ENCODE results near the gene PRKAG2. TPM values are rescaled to one million over a fixed set of nuclear protein-coding genes. Genes with fewer than 3 reads are reported as not detected.
A peak's percentile ranks its signal among the peaks of the same experiment; 100 is the strongest.

The PRKAG2 gene
- total and polyA plus RNA-seq, 5 donors = 162 to 298 (median 181) TPM

DNA sequence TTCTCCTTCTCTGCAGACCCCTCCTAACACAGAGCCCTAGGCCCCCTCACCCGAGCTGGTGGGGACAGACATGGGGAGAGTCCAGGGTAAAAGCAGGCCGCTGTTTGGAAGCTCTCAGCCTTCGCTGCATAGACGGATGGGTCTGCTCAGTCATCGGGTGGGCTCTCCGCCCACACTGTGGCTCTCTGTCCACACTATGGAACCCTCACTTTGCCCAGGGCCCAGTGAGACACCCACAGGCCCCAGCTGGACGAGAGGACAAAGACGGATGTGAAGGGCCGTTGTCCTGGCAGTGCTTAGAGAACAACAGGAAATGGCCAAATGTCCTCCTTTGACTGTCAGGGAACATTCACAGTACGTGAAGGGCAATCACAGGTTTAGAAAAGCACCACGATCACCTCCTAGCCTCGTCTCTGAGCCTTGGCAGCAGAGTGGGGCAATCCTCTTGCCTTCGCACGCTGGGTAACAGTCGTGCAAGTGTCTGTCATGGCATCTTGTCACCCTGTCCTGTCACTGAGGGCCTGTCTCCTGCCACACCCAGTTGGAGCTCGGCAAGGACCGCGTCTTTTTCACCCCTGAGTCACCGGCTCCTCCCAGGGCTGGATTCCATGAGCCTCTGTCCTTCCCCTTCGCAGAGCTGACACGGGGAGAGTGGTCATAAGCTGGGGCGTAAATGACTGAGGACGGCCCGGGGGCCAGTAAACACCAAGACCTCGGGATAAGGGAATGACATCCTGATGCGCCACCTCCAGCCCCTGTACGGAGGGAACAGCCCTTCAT is 80.6 kb downstream of the PRKAG2 start:
- intact Hi-C loops (cut with DNase I) = loop anchor here in 1 of 4 donors (10.0 kb wide), 1 partner anchor 79 kb away; the partner anchor contains the start of gene PRKAG2
- Histone ChIP-seq H3K4me3 (ENCODE audit: low read length) (no peak overlapping the region), H3K27ac (ENCODE audit: low read length) (no peak overlapping the region), H3K9me3 (ENCODE audit: control insufficient read depth, low read length) (no peaks in the 10 kb centered on the region), H3K4me1 (ENCODE audit: control insufficient read depth, insufficient read depth, low read length) (peaks cover 2% of the 10 kb centered on the region), H3K27me3 (ENCODE audit: control insufficient read depth, insufficient read depth) (no peaks in the 10 kb centered on the region)
- ATAC-seq (peak in 1 of 2 donors; percentile 70), DNase-seq (peak; percentile 62 to 73 (median 73))
- WGBS = 73% methylated on average over 27 of the region's 27 CpGs

DNA sequence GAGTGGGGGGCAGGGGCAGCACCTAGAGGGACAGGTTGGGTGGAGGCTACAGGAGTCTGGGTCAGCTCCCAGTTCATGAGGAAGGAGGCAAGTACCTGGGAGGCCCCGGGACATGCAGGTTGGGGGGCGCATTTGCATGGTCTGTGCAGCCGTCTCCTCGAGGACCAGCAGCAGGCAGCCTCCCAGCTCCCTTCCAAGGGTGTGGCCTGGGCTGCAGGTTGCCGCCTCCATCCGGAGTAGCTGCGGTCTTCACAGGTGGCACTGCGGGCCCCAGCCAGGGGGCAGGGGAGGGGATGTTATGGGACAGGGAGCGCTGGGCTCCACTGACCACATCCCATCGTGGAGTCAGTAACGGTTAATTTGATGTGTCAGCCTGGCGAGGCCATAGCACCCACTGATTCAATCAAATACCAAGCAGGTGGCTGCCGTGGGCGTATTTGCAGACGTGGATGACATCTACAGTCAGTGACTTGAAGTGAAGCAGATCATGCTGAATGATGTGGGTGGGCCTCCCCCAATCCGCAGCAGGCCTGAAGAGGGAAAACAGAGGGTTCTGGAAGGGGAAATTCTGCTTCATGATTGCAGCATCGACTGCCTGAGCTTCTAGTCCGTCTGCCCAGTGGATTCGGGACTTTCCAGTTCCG is 81.6 kb downstream of the PRKAG2 start:
- no peak overlapping the region for H3K4me3 ChIP-seq (ENCODE audit: low read length)
- no peak for ATAC-seq
- H3K4me1 ChIP-seq (ENCODE audit: control insufficient read depth, insufficient read depth, low read length) = peaks cover 2% of the 10 kb centered on the region
- intact Hi-C loops (cut with DNase I) = loop anchor here in 1 of 4 donors (10.0 kb wide), 1 partner anchor 80 kb away; the partner anchor contains the start of gene PRKAG2
- DNase-seq = peak in 2 of 3 donors; percentile 37 to 41
- 93% methylated on average over 20 of the region's 20 CpGs for WGBS
- no peaks in the 10 kb centered on the region for H3K27me3 ChIP-seq (ENCODE audit: control insufficient read depth, insufficient read depth)
- H3K27ac ChIP-seq (ENCODE audit: low read length) = no peak overlapping the region
- no peaks in the 10 kb centered on the region for H3K9me3 ChIP-seq (ENCODE audit: control insufficient read depth, low read length)

DNA sequence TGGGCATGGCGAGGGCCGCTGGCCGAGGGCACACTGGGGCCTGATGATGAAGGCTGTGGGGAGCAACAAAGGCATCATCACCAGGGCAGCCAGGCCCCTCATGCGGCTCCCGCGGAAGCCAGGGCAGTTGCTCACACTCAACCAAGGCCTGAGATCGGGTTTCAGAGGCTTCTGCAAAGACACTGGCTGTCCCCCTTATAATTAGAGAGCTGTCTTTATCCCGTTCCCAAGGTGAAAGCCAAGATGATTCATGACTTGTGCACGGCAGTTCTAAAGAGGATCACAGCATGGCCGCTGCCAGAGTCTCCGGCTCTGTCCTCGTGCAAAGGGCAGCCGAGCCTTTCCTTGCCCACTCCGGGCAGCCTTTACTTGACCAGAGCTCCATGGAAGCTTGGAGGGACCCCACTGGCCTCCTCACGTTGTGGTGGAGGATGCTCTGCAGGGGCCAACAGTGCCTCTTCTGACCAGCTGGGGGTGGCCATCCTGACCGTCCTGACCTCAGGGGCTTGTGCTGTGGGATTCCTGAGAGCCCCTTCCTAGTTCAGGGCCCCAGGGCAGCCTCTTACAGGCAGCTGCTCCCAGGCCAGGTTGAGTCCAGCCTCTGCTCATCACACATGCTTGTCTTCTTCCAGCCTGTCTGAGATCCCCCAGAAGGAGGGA is 82.3 kb downstream of the PRKAG2 start:
- DNase-seq (peak in 1 of 3 donors; percentile 43), ATAC-seq (no peak)
- no peak overlapping the region for H3K27ac ChIP-seq (ENCODE audit: low read length)

GRCh38 chr7:151793991-151794507 is 82.9 kb downstream of the PRKAG2 start:
- 79% methylated on average over 18 of the region's 18 CpGs for WGBS
- Histone ChIP-seq H3K4me1 (ENCODE audit: control insufficient read depth, insufficient read depth, low read length) (peaks cover 2% of the 10 kb centered on the region), H3K27me3 (ENCODE audit: control insufficient read depth, insufficient read depth) (no peaks in the 10 kb centered on the region), H3K27ac (ENCODE audit: low read length) (peak overlapping the region; percentile 7), H3K9me3 (ENCODE audit: control insufficient read depth, low read length) (no peaks in the 10 kb centered on the region), H3K4me3 (ENCODE audit: low read length) (no peak overlapping the region)
- ATAC-seq (no peak), DNase-seq (peak in 1 of 3 donors; percentile 76)
- intact Hi-C loops (cut with DNase I) = loop anchor here in 1 of 4 donors (10.0 kb wide), 1 partner anchor 81 kb away; the partner anchor contains the start of gene PRKAG2

More for the DNA sequence above, 82.3 kb downstream of the PRKAG2 start:
- WGBS = 89% methylated on average over 16 of the region's 16 CpGs
- Histone ChIP-seq H3K4me1 (ENCODE audit: control insufficient read depth, insufficient read depth, low read length) (peaks cover 2% of the 10 kb centered on the region), H3K27me3 (ENCODE audit: control insufficient read depth, insufficient read depth) (no peaks in the 10 kb centered on the region), H3K4me3 (ENCODE audit: low read length) (no peak overlapping the region), H3K9me3 (ENCODE audit: control insufficient read depth, low read length) (no peaks in the 10 kb centered on the region)
- intact Hi-C loops (cut with DNase I) = loop anchor here in 1 of 4 donors (10.0 kb wide), 1 partner anchor 80 kb away; the partner anchor contains the start of gene PRKAG2

DNA sequence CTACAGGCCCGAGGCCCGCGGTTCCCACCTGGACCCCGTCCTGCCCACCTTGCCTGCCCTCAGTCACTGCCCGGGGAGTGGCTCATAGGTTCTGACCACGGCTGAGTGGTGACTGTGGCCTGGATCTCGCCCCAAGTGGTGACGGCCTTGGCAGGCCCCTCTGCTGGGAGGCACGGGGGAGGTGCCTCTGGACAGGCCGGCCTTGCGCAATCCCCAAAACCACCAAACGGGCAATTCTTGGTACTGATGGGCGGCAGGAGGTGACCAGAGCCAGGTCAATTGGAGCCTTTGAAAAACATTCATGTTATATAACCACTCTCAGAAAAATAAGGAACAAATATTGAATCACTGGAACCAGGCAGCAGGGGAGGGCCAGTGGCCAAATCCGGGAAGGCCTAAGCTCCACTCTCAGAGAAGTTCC is 83.4 kb downstream of the PRKAG2 start:
- DNase-seq (peak; percentile 80 to 89 (median 87)), ATAC-seq (peak; percentile 61 to 70)
- no peaks in the 10 kb centered on the region for H3K27me3 ChIP-seq (ENCODE audit: control insufficient read depth, insufficient read depth)
- H3K4me3 ChIP-seq (ENCODE audit: low read length) = no peak overlapping the region
- intact Hi-C loops (cut with DNase I) = loop anchor here in 1 of 4 donors (10.0 kb wide), 1 partner anchor 81 kb away; the partner anchor contains the start of gene PRKAG2
- H3K4me1 ChIP-seq (ENCODE audit: control insufficient read depth, insufficient read depth, low read length) = peaks cover 2% of the 10 kb centered on the region
- no peak overlapping the region for H3K27ac ChIP-seq (ENCODE audit: low read length)
- H3K9me3 ChIP-seq (ENCODE audit: control insufficient read depth, low read length) = no peaks in the 10 kb centered on the region
- 75% methylated on average over 14 of the region's 14 CpGs for WGBS

- Histone ChIP-seq H3K27me3 (ENCODE audit: control insufficient read depth, insufficient read depth) (no peaks in the 10 kb centered on the region), H3K4me1 (ENCODE audit: control insufficient read depth, insufficient read depth, low read length) (peaks cover 2% of the 10 kb centered on the region), H3K27ac (ENCODE audit: low read length) (no peak overlapping the region), H3K9me3 (ENCODE audit: control insufficient read depth, low read length) (no peaks in the 10 kb centered on the region), H3K4me3 (ENCODE audit: low read length) (no peak overlapping the region)
- intact Hi-C loops (cut with DNase I) = loop anchor here in 1 of 4 donors (10.0 kb wide), 1 partner anchor 82 kb away; the partner anchor contains the start of gene PRKAG2
- DNase-seq = peak in 1 of 3 donors; percentile 41
- ATAC-seq = no peak
- 76% methylated on average over 16 of the region's 16 CpGs for WGBS
Measured at GRCh38 chr7:151792636-151793035, 84.3 kb downstream of the PRKAG2 start.

DNA sequence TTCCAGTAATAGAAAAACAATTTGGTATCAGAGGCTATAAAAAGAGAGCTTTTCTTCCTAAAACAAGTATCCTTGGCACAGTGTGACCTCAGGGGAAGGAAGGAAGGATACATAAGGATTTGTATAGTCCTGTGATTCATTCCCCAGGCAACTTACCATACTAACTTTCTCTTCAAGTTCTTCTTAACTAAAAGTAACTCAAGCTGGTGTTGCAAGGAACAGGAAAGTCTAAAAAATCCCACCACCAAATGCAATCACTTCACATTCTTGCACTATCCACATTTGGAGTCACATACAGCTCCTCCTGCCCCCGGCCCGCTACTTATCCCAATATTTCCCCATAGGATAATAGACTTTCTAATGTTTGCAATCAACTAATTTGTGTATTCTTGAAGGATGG is 84.8 kb downstream of the PRKAG2 start:
- DNase-seq = no peak
- no peaks in the 10 kb centered on the region for H3K27me3 ChIP-seq (ENCODE audit: control insufficient read depth, insufficient read depth)
- H3K9me3 ChIP-seq (ENCODE audit: control insufficient read depth, low read length) = no peaks in the 10 kb centered on the region
- intact Hi-C loops (cut with DNase I) = loop anchor here in 1 of 4 donors (10.0 kb wide), 1 partner anchor 83 kb away; the partner anchor contains the start of gene PRKAG2
- ATAC-seq = no peak
- H3K4me3 ChIP-seq (ENCODE audit: low read length) = no peak overlapping the region
- WGBS = 89% methylated on average over 2 of the region's 2 CpGs
- H3K27ac ChIP-seq (ENCODE audit: low read length) = no peak overlapping the region
- peaks cover 2% of the 10 kb centered on the region for H3K4me1 ChIP-seq (ENCODE audit: control insufficient read depth, insufficient read depth, low read length)

DNA sequence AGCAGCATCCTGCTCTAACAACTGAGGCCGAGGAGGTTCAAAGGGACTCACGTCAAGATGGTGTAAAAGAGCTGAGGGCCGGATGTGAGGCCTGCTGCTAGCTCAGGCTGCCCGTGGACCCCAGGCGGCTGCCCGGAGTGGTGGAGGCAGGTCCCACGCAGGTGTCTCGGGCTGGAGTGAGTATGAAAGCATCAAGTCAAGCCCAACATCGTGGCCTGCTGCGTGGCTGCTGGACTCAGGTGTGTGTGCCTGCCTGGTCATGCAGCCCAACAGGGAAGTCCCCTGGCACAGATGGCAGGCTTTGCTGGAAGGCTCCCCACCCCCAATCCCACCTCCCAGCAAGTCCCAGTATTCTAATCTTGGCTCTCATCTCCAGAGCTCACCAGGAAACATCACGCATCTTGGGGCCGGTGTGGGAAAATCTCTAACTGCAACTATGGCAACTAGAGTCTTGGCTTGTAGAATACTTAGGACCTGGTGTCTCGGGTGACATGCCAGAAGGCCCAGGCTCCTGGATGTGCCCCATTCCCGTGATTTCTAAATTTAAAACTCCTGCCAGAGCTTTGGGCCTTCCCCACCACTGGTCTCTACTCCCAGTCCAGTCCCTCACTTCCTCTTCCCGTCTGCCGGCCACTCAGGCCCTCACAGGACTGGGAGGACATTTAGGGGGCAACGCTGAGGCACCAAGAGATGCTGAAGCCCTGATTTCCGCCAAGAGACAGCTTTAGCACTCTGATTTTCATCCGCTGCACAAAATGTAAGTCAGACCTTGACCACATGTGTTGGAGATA is 85.9 kb downstream of the PRKAG2 start:
- no peak for ATAC-seq
- Histone ChIP-seq H3K4me1 (ENCODE audit: control insufficient read depth, insufficient read depth, low read length) (peaks cover under 1% of the 10 kb centered on the region), H3K9me3 (ENCODE audit: control insufficient read depth, low read length) (no peaks in the 10 kb centered on the region), H3K27ac (ENCODE audit: low read length) (no peak overlapping the region), H3K27me3 (ENCODE audit: control insufficient read depth, insufficient read depth) (no peaks in the 10 kb centered on the region), H3K4me3 (ENCODE audit: low read length) (no peak overlapping the region)
- intact Hi-C loops (cut with DNase I) = loop anchor here in 1 of 4 donors (10.0 kb wide), 1 partner anchor 84 kb away; the partner anchor contains the start of gene PRKAG2
- no peak for DNase-seq
- 87% methylated on average over 19 of the region's 19 CpGs for WGBS

- no peaks in the 10 kb centered on the region for H3K9me3 ChIP-seq (ENCODE audit: control insufficient read depth, low read length)
- ATAC-seq = no peak
- whole genome bisulfite sequencing = 90% methylated on average over 11 of the region's 11 CpGs
Measured at GRCh38 chr7:151790095-151790829, 86.7 kb downstream of the PRKAG2 start.

More at GRCh38 chr7:151790095-151790829, 86.7 kb downstream of the PRKAG2 start:
- H3K27ac ChIP-seq (ENCODE audit: low read length) = no peak overlapping the region
- H3K4me1 ChIP-seq (ENCODE audit: control insufficient read depth, insufficient read depth, low read length) = no peaks in the 10 kb centered on the region
- intact Hi-C loops (cut with DNase I) = loop anchor here in 1 of 4 donors (10.0 kb wide), 1 partner anchor 85 kb away; the partner anchor contains the start of gene PRKAG2
- no peak overlapping the region for H3K4me3 ChIP-seq (ENCODE audit: low read length)
- DNase-seq = no peak
- H3K27me3 ChIP-seq (ENCODE audit: control insufficient read depth, insufficient read depth) = no peaks in the 10 kb centered on the region

Measured in right cardiac atrium (tissue), 5 donors.